ENCODE data around the gene CCDC149.

The CCDC149 gene

DNA sequence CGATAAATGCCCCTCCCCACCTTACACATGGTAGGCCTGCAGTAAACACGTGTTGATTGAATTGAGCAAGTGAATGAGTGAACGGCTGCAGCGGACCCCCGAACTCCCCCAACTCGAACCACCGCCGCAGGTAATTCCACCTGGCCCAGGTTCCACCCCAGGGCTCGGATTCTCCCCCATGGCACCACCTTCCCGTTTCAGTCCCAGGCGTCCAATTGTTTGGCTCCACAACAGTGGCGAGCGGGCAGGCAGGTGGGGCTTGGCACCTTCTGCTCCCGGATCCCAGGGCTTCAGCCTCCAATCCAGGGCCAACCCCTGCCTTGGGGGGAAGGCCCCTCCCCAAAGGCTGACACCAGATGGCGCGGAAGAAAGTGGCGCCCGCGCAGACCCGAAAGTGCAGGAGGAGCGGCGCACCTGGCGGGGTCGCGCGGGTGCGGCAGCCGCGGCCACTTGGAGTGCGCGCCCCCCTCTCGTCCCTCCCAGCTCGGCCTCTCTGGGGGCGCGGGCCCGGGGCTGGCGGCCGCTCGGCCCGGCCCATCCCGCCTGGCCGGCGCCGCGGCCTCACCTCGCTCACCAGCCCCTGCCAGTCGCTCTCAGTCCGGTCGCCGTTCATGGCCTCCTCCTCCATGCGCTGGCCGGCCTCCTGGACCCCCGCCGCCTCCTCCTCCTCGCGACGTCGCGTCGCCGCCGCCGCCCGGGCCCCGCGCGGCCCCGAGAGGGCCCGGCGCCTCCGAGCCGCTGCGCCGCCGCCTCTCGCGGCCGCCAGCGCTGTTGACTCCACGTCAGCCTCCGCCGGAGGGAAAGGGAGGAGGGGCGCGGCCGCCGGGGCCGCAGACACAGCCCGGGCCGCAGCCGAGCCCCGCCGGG lies at the start of gene CCDC149:
Gene CCDC149 (minus strand): TSS at position 791 of the 867 bp plus-strand sequence. CDS start 178 bp downstream, at position 613.
- DNase-seq, result peak in 1 of 2 experiments; percentile 40

- DNase-seq, result no peak
Measured at GRCh38 chr4:24957886-24958285, 45.0 kb upstream of the CCDC149 start.

DNA sequence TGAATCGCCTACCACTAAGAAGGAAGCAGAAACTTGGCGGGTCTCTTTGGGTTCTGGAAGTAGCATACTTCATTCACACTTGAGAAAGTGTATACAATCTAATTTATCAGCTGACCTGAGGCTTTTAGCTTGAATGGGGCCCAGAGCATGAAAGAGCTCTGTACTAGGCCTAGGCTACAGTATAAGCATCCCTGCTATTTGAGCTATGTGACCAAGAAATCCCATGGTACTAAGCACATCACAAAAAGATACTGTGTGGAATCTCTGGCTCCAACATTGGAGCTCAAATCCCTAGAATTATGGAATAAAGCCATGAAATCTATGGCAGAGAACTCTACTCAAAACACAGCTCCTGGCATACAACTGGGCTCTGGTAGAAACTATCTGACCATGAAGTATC lies 43.9 kb upstream of the CCDC149 start:
- no peak for DNase-seq

DNA sequence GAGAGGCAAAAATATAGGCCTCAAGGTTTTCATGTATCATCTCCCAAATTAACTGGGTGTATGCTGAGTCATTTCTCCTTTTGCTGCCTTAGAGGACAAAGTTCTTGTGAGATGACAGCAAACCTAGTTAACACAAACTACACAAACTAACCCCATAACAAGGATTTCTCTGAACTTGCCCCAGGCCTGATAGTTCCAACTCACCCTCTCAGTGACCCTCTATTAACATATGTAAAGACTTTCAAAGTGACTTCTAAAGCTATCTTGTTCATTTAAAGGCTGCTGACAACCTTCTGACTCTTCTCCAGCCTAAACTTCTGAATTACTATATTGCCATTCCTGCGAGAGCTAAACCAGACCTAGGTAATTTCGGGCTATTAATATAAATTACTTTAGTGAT lies 43.2 kb upstream of the CCDC149 start:
- no peak for DNase-seq

- DNase-seq, result no peak
Measured at GRCh38 chr4:24952667-24953066, 39.8 kb upstream of the CCDC149 start.

GRCh38 chr4:24949970-24950369 lies 37.1 kb upstream of the CCDC149 start:
- DNase-seq, result no peak

DNA sequence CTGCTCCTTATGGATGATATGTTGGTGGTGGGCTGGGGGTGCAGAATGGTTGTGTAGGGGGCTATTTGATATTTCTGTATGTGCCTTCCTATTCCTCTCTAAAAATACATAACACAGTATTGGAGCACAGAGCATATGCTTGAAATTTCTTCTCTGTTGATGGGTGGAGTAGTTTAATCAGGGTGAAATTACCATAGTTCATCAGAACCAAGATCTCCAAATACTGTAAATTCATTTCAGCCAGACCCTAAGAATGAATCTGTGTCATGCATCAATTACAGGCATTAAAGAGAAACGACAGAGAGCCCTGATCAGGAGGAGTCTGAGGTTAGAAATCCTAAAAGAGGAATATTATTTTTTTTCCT lies 25.1 kb upstream of the CCDC149 start:
- no peak for DNase-seq

GRCh38 chr4:24937176-24937916 lies 24.5 kb upstream of the CCDC149 start:
- no peak for DNase-seq

DNA sequence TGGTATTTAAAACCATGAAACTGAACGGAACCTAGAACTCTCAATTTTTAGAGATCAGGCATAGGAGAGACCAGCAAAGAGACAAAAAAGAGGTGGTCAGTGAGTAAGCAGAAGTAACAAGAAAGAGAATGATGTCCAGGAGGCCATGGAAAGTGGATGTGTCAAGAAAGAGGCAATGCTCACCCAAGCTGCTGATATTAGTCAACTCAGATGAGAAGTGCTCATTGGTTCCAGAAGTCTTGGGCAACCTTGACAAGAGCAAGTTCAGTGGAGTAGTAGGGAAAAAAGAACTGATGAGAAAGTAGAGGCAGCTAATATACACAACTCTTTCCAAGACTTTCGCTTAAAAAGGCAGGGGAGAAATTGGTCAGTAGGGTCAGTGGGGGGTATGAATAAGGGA lies 23.0 kb upstream of the CCDC149 start:
- no peak for DNase-seq

- no peak for DNase-seq
Measured at GRCh38 chr4:24934311-24934710, 21.5 kb upstream of the CCDC149 start.

GRCh38 chr4:24933684-24934275 lies 20.9 kb upstream of the CCDC149 start:
- DNase-seq, result no peak

DNA sequence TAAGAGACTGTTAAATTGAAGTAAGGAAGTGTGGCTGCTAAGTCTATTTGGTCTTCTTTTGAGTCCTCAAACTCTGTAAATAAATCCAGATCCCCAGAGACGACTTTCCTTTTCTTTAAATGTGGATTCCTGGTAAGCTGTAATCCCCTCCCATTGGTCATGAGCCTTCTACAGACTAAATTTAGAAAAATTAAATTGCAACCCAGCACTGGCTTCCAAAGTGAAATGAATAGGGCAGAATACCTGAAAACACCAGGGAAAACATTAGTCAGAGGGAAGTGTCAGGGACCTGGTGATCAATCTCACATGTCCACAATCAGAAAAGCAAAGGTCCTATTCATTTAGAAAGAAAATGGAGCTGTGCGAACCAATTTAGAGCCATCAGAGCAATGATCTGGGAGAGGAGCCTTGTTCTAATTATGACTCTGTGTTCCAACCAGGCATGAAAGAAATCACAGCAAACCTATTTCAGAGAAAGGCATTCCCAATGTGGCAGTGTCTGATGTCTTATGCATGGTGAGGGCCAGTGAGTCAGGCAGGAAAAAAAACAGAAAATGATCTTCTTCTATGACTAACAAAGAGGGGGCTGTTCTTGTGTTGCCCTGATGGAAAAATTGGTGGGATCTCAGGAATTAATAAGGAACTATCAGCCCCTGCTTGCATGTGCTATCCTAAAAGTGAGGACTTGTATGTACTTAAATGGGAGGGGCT lies 19.8 kb upstream of the CCDC149 start:
- DNase-seq, result no peak

GRCh38 chr4:24930151-24930550 lies 17.3 kb upstream of the CCDC149 start:
- DNase-seq, result no peak

DNA sequence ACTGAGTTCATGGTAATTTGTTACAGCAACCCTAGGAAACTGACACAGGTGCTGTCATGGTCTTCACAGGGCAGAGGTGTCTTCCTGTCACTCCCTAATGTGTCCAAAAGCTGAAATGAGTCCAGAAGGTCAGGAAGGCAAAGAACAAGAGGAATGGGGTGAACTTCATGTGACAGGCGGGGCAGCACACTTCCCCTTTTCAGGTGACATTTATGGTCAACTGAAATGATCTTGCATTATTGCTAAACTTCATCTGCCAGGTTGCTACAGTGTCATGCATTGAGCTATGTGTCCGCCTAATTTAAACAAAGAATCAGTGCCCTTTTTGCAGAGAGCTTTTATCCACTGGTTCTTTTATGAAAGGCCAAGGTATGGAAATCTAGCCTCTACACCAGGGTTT lies 15.9 kb upstream of the CCDC149 start:
- no peak for DNase-seq

GRCh38 chr4:24927049-24927448 lies 14.2 kb upstream of the CCDC149 start:
- no peak for DNase-seq

DNA sequence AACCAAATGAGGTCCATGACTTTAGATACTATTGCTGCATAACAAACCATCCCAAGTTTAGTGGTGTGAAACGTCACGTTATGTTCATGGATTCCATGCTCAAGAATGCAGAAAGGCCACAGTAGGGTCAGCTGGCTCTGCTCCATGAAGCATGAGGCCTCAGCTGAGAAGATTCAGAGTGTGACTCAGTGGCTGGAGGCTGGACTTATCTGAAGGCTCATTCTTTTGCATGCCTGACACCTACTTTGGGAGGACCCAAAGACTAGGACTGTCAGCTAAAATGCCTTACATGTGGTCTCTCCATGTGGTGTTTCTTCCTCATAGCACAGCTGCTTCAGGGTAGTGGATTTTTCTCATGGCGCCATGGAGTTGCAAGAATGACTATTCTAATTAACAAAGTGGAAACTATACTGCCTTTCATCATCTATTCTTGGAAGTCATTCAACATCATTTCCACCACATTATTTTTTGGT lies 11.5 kb upstream of the CCDC149 start:
- peak in 1 of 2 experiments; percentile 7 for DNase-seq

GRCh38 chr4:24923550-24923949 lies 10.7 kb upstream of the CCDC149 start:
- no peak for DNase-seq

GRCh38 chr4:24923002-24923401 lies 10.2 kb upstream of the CCDC149 start:
- DNase-seq, result no peak

DNA sequence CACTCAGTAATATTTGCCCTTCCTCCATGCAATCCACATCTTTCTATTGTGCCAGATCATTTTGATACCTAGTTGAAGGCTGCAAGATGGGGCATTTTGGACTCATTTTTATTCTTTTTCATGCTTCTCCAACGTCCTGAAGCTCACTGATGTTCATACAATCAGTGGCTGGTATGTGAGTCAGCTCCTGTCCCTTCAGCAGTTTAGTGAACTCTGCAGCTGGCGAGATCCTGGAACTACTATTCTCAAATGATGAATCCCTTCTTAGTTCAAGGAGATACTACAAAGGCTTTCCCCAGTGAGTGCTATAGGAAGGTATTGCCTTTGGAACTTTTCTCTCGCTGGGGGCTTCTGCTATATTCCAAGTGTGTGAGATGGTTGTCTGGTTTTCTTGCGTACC lies 9.6 kb upstream of the CCDC149 start:
- DNase-seq, result no peak

DNA sequence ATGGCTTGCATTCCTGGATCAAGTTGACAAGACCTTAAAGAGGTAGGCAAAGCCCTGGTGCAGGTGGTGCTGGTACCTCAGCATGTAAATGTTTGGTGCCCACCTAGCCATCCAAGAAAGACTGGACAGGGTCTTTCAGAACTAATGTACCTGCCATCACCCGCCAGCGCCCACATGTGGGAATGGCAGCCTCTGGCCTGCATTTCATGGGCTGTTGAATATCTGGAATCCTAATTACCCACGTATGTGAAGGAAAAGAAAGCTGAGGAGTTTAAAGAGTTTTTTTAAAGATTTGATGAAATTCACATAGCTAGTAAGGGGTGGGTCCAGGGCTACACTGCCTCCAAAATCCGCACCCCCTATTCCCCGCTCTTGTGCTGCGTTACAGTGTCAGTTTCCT lies 8.6 kb upstream of the CCDC149 start:
- DNase-seq, result no peak

GRCh38 chr4:24920008-24920407 lies 7.2 kb upstream of the CCDC149 start:
- DNase-seq, result no peak

DNA sequence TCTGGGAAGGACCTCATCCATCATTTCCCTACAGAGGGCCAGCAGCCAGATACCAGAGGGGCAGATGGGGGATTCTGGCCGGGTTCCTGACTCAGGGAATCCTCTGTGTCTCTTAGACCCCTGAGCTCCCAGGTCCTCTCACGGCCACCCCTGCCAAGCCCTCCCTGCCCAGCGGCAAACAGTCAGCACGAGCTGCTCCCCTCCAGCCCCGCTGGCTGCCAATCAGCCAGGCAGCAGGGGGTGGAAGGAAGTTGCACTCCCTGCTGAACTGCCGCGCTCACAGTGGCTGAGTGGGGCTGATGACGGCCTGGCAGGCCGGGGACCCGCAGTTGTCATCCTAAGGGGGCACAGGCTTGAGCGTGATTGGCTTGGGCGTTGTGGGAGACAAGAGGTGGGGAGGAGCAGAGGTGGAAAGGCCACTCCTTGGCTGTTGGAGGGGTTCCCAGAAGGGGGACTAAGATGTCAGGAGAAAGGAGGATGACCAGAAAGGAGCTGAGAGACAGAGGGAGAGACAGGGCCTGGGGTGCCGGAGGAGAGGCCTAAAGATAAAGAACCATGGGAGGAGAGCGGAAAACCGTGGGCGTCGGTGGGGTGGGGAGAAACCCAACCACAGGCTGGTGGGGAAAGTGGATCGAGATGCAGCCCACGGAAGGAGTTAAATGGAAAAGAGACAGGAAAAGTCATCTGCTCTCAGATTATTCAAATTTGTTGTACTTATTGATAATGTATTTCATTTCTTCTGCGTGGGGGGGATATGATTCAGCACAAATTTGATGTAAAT lies 4.4 kb upstream of the CCDC149 start:
- DNase-seq, result peak in 1 of 2 experiments; percentile 53

All from NCI-H446 (cell line).